ENCODE data around the gene ATP5F1D. TPM values are rescaled to one million over a fixed set of nuclear protein-coding genes. Genes with fewer than 3 reads are reported as not detected.
A peak's percentile ranks its signal among the peaks of the same experiment; 100 is the strongest.

The ATP5F1D gene
- total RNA-seq, 1 donor from 2014 or later = 116 TPM

DNA sequence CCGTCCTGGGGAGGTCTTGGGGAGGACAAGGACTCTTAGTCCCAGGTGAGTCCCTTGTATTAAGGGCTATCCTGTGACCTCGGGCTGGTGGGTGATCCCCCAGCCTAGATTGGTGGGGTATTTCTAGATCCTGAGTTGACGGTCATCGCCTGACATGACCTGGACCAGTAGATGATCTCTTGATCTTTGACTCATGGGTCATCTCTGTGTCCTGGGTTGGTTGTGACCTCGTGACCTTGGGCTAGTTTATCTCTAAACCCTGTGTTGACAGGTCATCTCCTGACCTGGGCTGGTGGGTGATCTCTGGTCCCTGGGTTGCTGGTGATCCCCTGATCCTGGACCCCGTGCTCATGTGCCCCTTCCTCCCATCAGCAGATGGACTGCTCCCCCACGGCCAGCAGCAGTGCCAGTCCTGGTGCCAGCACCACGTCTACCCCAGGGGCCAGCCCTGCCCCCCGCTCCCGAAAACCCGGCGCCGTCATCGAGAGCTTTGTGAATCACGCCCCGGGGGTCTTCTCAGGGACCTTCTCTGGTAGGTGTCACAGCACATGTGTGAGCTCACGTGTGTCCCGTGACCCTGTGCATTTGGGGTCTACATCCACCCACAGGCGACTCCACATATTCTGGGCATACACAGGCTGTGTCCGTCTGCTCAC is 13.1 kb downstream of the ATP5F1D start:
- Histone ChIP-seq H3K36me3 (peaks cover 56% of the 10 kb centered on the region), H3K4me3 (peak overlapping the region; percentile 77), H3K4me1 (peaks cover 71% of the 10 kb centered on the region), H3K9me3 (no peaks in the 10 kb centered on the region), H3K27me3 (ENCODE audit: low read depth) (no peaks in the 10 kb centered on the region), H3K27ac (peak overlapping the region; percentile 98)
- intact Hi-C loops (cut with DNase I) = no loop called here
- TF ChIP-seq, protein P1, sequence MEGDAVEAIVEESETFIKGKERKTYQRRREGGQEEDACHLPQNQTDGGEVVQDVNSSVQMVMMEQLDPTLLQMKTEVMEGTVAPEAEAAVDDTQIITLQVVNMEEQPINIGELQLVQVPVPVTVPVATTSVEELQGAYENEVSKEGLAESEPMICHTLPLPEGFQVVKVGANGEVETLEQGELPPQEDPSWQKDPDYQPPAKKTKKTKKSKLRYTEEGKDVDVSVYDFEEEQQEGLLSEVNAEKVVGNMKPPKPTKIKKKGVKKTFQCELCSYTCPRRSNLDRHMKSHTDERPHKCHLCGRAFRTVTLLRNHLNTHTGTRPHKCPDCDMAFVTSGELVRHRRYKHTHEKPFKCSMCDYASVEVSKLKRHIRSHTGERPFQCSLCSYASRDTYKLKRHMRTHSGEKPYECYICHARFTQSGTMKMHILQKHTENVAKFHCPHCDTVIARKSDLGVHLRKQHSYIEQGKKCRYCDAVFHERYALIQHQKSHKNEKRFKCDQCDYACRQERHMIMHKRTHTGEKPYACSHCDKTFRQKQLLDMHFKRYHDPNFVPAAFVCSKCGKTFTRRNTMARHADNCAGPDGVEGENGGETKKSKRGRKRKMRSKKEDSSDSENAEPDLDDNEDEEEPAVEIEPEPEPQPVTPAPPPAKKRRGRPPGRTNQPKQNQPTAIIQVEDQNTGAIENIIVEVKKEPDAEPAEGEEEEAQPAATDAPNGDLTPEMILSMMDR (IDR thresholded peaks at IDR 0.05) = no peak
- DNase-seq (no peak), ATAC-seq (no peak)

DNA sequence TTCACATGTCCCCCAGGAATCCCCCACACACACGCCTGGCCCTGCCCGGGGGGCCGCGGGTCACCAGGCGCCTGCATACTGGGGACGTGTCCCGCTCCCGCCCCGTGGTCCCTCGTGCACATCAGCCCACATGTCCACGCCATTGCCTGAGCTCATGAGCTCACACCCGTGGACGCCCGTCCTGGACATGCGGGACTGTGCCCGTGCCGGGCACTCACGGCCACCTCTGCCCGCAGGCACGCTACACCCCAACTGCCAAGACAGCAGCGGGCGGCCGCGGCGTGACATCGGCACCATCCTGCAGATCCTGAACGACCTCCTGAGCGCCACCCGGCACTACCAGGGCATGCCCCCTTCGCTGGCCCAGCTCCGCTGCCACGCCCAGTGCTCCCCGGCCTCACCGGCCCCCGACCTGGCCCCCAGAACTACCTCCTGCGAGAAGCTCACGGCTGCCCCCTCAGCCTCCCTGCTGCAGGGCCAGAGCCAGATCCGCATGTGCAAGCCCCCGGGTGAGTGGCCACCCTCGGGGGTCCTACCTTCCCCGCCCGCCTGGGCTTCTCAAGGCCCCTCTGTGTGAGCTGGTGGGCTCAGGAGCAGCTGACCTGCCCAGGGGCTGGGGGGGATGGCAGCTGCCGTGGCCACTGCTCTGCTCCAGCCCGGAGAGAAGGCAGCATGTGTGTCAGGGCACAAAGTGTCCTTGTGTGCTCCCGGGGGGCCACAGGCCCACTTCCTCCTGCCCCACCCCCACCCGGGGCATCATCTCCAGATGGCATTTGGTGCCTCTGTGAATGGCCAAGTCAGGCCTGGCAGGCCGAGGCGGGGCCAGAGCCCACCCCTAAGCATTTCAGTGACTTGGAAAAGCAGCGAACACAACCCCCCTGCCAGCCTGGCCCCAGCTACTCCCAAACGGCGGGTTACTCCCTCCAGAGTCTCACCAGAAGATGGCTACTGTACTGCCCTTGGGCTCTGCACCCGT is 13.9 kb downstream of the ATP5F1D start:
- Histone ChIP-seq H3K27ac (peak overlapping the region; percentile 98), H3K4me3 (no peak overlapping the region), H3K4me1 (peaks cover 79% of the 10 kb centered on the region), H3K9me3 (no peaks in the 10 kb centered on the region), H3K36me3 (peaks cover 56% of the 10 kb centered on the region), H3K27me3 (ENCODE audit: low read depth) (no peaks in the 10 kb centered on the region)
- TF ChIP-seq, protein P1 (IDR thresholded peaks at IDR 0.05) = no peak
- intact Hi-C loops (cut with DNase I) = no loop called here
- ATAC-seq (no peak), DNase-seq (no peak)

DNA sequence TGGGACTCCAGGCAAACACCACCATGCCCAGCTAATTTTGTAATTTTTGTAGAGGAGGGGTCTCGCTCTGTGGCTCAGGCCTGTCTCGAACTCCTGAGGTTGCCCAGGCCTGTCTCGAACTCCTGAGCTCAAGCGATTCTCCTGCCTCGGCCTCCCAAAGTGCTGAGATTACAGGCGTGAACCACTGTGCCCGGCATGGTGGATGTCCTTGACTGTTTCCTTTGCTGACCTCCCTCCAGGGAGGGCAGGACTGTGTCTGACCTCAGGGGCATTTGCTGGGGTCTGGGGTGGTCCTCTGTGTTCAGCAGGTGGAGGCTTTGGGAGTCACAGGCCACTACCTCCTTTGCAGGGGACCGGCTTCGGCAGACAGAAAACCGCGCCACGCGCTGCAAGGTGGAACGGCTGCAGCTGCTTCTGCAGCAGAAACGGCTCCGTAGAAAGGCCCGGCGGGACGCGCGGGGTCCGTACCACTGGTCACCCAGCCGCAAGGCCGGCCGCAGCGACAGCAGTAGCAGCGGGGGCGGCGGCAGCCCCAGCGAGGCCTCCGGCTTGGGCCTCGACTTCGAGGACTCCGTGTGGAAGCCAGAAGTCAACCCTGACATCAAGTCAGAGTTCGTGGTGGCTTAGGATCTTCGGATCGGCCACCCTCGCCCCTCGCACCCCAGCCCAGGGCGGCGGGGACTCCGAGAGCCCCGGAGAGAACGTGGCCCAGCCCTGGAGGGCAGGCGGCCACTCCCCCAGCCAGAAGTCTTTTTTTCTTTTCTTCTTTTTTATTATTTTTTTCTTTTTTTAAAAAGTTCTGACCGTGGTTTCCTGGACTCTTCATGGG is 15.3 kb downstream of the ATP5F1D start:
- intact Hi-C loops (cut with DNase I) = no loop called here
- peaks cover 85% of the 10 kb centered on the region for H3K4me1 ChIP-seq
- H3K36me3 ChIP-seq = peaks cover 50% of the 10 kb centered on the region
- no peaks in the 10 kb centered on the region for H3K27me3 ChIP-seq (ENCODE audit: low read depth)
- DNase-seq (no peak), ATAC-seq (no peak)
- peak overlapping the region; percentile 36 for H3K27ac ChIP-seq
- no peak overlapping the region for H3K4me3 ChIP-seq
- TF ChIP-seq, protein P1 (IDR thresholded peaks at IDR 0.05) = no peak
- H3K9me3 ChIP-seq = no peaks in the 10 kb centered on the region

DNA sequence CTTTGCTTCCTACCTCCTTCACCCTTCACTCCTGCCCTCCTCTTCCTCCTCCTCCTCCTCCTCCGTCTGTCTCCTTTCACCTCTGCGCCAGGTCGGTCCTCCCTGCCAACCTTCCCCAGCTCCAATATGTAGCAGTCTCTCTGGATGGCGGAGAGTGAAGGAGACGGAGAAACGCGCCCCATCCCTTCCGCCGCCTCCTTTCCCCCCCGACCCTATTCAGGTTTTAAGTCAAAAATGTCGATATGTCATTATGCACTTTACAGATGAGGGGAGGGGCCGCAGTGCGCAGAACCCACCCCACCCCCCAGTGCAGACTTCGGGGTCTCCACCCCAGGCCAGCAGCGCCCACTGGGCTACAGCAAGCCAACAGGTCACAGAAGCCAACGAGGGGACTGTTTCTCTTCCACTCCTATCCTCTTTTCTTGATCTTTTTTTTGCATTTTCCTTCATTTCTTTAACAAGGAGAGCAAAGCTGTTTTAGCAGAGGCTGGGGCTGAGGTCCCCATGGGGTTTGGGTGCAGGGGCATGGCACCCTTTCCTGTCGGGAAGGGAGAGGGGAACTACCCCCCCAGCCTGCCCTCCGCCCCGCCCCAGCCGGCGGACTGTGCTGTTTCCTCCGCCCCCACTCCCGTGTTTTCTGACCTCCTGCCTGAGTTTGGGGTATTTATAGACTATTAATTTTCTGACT is 16.1 kb downstream of the ATP5F1D start:
- DNase-seq = no peak
- H3K27ac ChIP-seq = peak overlapping the region; percentile 98
- no peaks in the 10 kb centered on the region for H3K27me3 ChIP-seq (ENCODE audit: low read depth)
- intact Hi-C loops (cut with DNase I) = no loop called here
- peaks cover 91% of the 10 kb centered on the region for H3K4me1 ChIP-seq
- peak overlapping the region; percentile 76 for H3K4me3 ChIP-seq
- no peaks in the 10 kb centered on the region for H3K9me3 ChIP-seq
- TF ChIP-seq, protein P1 (IDR thresholded peaks at IDR 0.05) = no peak
- ATAC-seq = no peak
- H3K36me3 ChIP-seq = peaks cover 48% of the 10 kb centered on the region

DNA sequence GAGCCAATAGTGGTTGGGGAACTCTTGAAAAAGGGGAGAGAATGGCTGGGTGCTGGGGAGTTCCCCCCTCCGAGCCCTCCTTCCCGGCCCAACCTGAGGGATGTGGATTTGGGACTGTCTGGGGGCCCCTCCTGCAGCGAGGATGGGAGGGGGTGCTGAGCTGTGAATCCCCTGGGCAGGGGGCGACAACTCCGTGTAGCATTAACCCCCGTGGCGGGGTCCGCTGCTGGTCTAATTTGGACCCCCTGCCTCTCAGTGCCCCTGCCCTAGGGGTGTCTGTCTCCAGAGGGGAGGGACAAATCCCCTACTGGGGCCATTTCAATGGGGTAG is 16.6 kb downstream of the ATP5F1D start:
- Histone ChIP-seq H3K36me3 (peaks cover 48% of the 10 kb centered on the region), H3K4me3 (peak overlapping the region; percentile 76)

More for the DNA sequence above, 16.6 kb downstream of the ATP5F1D start:
- TF ChIP-seq, protein P1 (IDR thresholded peaks at IDR 0.05) = no peak
- intact Hi-C loops (cut with DNase I) = no loop called here
- peaks cover 94% of the 10 kb centered on the region for H3K4me1 ChIP-seq
- no peak for ATAC-seq
- no peak for DNase-seq
- H3K27me3 ChIP-seq (ENCODE audit: low read depth) = no peaks in the 10 kb centered on the region
- H3K27ac ChIP-seq = peak overlapping the region; percentile 98
- no peaks in the 10 kb centered on the region for H3K9me3 ChIP-seq

Measured in lower lobe of right lung (tissue), 2 donors.